Measurements from ENCODE around the gene EMILIN1.
"Not testable (repeated sequence)": the region's sequence is repeated elsewhere in the genome, so short reads cannot be mapped to it uniquely, and the experiment has no call there.

EMILIN1 gene

DNA sequence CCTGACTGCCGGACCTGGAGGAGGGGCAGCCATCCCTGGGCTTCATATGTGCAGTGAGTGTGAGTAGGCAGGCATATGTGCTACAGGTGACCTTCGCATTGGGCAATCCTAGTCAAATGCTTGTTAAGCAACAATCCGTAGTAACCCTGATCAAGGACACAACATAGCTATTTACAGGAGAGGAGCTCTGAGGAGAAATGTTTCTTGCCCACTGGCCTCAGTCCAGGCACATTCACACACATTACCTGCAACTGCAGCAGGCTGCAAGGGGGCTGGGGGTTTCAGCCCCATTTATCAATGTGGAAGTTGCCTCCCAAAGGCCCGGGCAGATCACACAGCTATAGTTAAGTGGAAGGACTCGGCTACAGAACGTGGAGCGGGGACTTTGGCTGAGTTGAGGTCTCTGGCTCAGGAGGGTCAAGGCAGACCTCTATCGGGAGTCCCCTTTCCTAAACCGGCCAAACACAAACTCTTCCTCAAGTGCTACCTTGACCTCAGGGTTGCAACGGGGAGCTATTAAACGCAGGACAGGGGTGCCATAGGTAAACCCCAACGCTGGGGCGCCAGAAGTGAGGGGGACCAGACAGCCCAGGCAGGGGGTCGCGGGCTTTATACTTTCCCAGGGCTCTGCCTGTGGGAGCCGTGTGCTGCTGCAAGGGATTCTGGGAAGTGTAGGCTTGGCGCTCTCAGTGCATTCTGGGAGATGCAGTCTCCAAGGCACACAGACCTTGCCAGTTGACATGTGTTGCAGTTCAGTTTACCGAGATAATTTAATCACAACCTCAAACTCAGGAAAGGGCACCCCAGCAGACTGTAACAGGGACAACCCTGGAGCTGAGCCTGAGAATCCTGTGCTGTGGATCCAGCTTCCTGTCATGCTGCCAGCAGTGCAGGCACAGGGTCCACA, 17.6 kb downstream of the EMILIN1 start:
- DNase-seq = peak; percentile 86

- DNase-seq = no peak
Measured at GRCh38 chr2:27096748-27097297, 18.4 kb downstream of the EMILIN1 start.

DNA sequence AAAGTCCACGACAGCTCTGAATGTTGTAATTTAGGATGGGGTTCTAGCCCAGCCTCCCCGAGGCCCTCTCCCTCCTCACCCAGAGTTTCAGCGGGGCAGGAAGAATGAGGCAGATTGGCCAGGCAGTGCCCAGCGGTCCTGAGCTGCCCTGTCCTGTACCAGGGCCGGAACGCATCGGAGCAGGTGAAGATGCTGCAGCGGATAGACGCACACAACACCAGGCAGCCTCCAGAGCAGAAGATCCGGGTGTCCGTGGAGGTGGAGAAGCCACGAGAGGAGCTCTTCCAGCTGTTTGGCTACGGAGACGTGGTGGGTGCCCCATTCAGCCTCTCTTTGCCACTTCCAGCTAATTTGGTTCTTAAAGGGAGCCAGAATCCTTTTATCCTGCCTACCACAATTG, 18.9 kb downstream of the EMILIN1 start:
- DNase-seq = no peak

DNA sequence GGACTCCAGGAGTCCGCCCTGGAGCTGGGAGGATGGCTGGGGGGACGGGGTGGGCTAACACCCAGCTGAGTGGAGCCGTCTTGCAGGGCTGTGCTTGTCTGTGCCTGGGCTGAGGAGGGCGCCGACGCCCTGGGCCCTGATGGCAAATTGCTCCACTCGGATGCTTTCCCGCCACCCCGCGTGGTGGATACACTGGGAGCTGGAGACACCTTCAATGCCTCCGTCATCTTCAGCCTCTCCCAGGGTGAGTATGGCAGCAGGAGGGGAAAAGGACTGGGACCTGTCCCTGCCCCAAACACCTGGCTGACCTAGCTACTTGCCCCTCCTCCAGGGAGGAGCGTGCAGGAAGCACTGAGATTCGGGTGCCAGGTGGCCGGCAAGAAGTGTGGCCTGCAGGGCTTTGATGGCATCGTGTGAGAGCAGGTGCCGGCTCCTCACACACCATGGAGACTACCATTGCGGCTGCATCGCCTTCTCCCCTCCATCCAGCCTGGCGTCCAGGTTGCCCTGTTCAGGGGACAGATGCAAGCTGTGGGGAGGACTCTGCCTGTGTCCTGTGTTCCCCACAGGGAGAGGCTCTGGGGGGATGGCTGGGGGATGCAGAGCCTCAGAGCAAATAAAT, 21.0 kb downstream of the EMILIN1 start:
- no peak for DNase-seq

- DNase-seq = no peak
Measured at GRCh38 chr2:27100036-27100435, 21.6 kb downstream of the EMILIN1 start.

GRCh38 chr2:27102329-27102728, 23.9 kb downstream of the EMILIN1 start:
- DNase-seq = no peak

DNA sequence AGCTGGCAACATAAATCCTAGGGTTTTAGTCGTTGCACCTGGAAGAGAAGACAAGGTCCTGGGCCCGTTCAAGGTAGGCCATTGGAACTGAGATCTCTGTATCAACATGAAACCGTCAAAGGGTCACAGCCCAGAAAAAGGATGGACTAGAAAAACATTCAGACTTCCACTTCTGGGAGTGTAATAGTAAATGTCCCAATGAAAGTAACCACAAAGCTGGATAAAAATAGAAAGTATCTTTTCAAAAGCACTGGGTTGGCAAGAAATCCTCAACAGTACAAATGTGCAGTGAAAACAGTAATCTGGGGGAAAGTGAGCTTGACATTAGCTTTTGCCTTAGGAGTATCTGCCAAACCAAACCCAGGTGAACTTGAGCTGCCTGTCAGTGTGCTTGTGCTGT, 27.6 kb downstream of the EMILIN1 start:
- DNase-seq = no peak

GRCh38 chr2:27108221-27108620, 29.8 kb downstream of the EMILIN1 start:
- DNase-seq = no peak

DNA sequence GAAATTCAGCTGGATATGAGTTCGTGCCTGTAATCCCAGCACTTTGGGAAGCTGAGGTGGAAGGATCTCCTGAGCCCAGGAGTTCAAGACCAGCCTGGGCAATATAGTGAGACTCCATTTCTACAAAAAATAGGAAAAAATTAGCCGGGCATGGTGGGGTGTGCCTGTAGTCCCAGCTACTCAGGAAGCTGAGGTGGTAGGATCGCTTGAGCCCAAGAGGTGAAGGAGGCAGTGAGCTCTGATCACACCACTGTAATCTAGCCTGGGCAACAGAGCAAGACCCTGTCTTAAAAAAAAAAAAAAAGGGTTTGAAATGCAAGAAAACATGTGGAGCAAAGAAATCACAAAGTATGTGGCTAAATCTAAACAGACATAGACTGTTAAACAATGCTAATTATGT, 30.7 kb downstream of the EMILIN1 start:
- DNase-seq = no peak

GRCh38 chr2:27110603-27111352, 32.4 kb downstream of the EMILIN1 start:
- DNase-seq = not testable (repeated sequence)

DNA sequence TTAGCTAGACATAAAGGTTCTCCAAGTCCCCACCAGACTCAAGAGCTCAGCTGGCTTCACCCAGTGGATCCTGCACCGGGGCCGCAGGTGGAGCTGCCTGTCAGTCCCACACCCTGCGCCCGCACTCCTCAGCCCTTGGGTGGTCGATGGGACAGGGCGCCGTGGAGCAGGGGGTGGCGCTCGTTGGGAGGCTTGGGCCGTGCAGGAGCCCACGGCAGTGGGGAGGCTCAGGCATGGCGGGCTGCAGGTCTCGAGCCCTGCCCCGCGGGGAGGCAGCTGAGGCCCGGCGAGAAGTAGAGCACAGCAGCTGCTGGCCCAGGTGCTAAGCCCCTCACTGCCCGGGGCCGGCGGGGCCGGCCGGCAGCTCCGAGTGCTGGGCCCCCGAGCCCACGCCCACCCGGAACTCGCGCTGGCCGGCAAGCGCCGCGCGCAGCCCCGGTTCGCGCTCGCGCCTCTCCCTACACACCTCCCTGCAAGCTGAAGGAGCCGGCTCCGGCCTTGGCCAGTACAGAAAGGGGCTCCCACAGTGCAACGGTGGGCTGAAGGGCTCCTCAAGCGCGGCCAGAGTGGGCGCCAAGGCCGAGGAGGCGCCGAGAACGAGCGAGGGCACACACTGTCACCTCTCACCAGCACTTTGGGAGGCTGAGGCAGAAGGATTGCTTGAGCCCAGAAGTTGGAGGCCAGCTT, 33.1 kb downstream of the EMILIN1 start:
- not testable (repeated sequence) for DNase-seq

DNA sequence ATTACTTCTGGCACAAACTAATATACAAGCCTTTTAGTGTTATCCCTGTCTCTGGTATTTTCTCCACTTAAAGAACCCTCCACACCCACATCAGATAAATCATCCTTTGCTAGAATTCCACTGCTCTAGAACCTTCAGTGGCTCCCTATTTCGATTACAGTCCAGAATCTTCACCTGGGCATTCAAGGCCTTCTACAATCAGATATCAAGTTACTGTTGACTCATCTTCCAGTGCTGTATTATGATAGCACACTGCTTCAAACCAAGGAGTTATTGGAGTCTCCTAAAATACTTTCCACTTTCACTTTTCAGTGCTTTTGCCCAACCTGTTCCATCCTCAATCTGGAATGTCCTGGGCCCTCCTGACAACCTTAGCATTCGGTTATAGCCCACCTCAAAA, 37.1 kb downstream of the EMILIN1 start:
- no peak for DNase-seq

DNA sequence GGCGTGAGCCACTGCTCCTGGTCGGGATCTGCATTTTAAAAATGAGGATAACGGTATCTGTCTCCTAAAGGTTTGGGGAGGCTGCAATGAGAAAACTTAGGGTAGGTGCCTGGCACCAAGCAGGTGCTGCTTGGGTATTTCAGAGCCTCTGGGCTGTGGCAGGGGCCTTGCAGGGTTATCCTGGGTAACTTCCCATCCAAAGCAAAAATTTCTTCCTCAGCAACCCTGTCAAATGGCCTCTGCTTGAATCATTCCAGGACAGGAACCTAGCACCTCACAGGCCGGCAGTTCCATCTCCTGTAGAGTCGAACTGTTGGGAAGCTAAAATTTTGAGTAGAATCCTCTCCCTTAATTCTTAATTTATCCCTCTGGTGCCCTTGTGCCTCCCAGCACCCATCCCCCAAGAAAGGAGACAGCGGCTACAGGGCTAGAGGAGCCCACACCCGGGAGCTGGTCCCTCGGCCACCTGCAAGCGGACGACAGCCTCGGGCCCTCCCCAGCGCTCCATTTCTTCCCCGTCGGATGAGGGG, 39.6 kb downstream of the EMILIN1 start:
- DNase-seq = no peak

DNA sequence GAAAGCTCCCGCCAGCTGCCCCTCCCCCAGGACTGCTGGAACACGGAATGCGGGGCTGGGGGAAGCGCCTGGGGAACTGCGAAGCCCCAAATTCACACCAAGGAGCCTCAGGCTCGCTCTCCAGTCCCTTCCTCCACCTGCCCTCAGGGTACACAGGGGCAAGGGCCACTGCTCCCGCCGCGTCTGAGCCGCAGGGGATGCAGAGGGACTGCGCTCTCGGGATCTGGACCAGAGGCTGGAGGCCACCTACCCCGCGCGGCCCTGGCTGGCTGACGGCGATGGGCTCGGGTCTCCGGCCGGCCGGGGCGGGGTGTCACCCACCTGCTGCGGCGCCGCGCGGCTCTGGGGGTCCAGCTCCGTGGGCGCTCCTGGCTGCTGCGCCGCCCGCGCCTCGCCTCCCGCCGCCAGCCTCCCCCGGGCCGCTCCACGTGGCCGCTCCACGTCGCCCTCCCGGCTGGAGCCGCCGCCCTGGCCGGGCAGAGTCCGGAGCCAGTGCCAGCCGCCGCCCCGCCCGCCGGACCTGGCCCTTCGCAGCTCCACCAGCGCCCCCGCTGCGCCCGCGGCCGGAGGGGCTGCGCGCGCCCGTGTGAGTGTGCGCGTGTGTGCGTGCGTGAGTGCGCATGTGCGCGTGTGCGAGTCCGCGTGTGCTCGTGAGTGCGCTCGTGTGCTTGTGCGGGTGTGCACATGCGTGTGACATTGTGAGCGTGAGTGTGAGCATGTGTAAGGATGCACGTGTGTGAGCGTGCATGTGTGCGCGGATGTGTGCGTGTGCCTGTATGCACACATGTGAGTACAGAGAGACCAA, 40.3 kb downstream of the EMILIN1 start, which contains the start of gene CGREF1:
Gene CGREF1 (minus strand): TSS at position 604 of the 805 bp plus-strand sequence. CDS start 14,762 bp downstream, outside the sequence.
- DNase-seq = peak; percentile 62

DNA sequence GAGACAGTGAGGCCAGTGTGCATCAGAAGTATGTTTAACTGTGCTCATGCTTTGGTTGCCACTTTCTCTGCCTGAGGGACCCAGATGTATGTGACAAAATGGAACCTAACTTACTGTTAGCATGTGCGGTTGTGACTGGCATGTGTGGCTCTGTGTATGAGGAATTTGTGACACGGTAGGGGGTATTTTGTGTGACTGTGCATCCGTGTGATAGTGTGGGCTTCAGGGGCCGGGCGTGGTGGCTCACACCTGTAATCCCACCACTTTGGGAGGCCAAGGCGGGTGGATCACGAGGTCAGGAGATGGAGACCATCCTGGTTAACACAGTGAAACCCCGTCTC, 40.9 kb downstream of the EMILIN1 start:
- DNase-seq = not testable (repeated sequence)

- no peak for DNase-seq
Measured at GRCh38 chr2:27121906-27122305, 43.5 kb downstream of the EMILIN1 start.

GRCh38 chr2:27122791-27123190, 44.4 kb downstream of the EMILIN1 start:
- peak; percentile 10 for DNase-seq

GRCh38 chr2:27123302-27124150, 45.1 kb downstream of the EMILIN1 start, which contains the start of gene ABHD1:
Gene ABHD1, plus strand, starts transcription at chr2:27123815. Its CDS starts 134 bp downstream, at chr2:27123949.
- peak; percentile 85 for DNase-seq

DNA sequence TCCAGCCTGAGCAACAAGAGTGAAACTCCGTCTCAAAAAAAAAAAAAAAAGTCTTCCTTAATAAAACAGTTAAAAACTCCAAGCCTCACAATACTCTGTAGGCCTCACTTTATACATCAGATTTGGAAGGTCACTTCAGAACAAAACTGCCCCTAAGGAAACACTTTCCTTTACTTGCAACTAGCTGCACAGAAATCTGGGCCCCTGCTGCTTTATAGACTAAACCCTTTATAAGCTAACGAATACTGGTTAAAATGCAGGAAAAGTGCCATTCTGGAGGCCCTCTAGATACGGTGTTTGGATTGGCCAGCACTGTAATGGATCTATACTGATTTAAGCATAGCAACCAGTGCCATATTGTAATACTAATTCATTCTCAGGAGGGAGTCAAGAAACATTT, 46.7 kb downstream of the EMILIN1 start:
- no peak for DNase-seq

- no peak for DNase-seq
Measured at GRCh38 chr2:27126252-27126710, 47.9 kb downstream of the EMILIN1 start.
